Natural killer cell (primary cell): ENCODE results near the gene AOX1. TPM values are rescaled to one million over a fixed set of nuclear protein-coding genes. Genes with fewer than 3 reads are reported as not detected.

Source experiments
- ATAC-seq, 3 donors: fragments of 150-1000 bp in 2 of 3; fragments of 200-7000 bp in 1 of 3; cut with Tn5 transposase; 1 replicate in 1 of 3; 2 replicates in 2 of 3; pipeline ENCODE4 v1.10.0; 2021; ENCODE audit warnings: mild to moderate bottlenecking in 2 of 3, moderate library complexity in 2 of 3
- DNase-seq, 2 donors: peaks; one replicate each; pipeline versions ENCODE4 v3.0.0 to v3.0.0-alpha.2; 2013 to 2021; ENCODE audit warnings: mixed read lengths in 1 of 2
- H3K27ac ChIP-seq: one replicate; pipeline ENCODE4 v1.5.1; 2013; ENCODE audit warnings: mild to moderate bottlenecking, low read length
- H3K27me3 ChIP-seq: one replicate; pipeline ENCODE4 v1.6.1; 2013; ENCODE audit warnings: low read length; ENCODE audit not compliant: control insufficient read depth, insufficient read depth
- H3K36me3 ChIP-seq: one replicate; pipeline ENCODE4 v1.6.1; 2013; ENCODE audit warnings: low read length; ENCODE audit not compliant: control insufficient read depth, insufficient read depth
- H3K4me1 ChIP-seq: one replicate; pipeline ENCODE4 v1.6.1; 2013; ENCODE audit warnings: low read length; ENCODE audit not compliant: control insufficient read depth, insufficient read depth
- H3K4me3 ChIP-seq: one replicate; pipeline ENCODE4 v1.5.1; 2013; ENCODE audit warnings: low read length
- H3K9me3 ChIP-seq: one replicate; pipeline ENCODE4 v1.6.1; 2013; ENCODE audit warnings: low read length; ENCODE audit not compliant: control insufficient read depth, insufficient read depth
- H3K27ac Mint-ChIP-seq, 2 donors: one replicate each; pipeline ENCODE4 v1.8.0; 2022; ENCODE audit warnings: mild to moderate bottlenecking in 2 of 2, mixed read lengths in 2 of 2, moderate library complexity in 1 of 2
- H3K27me3 Mint-ChIP-seq, 2 donors: one replicate each; pipeline ENCODE4 v1.8.0; 2022; ENCODE audit warnings: low read depth in 2 of 2, mixed read lengths in 2 of 2
- H3K36me3 Mint-ChIP-seq: one replicate; pipeline ENCODE4 v1.8.0; 2022; ENCODE audit warnings: mixed read lengths
- H3K4me1 Mint-ChIP-seq, 2 donors: one replicate each; pipeline ENCODE4 v1.8.0; 2022; ENCODE audit warnings: mixed read lengths in 2 of 2
- H3K4me3 Mint-ChIP-seq: one replicate; pipeline ENCODE4 v1.8.0; 2022; ENCODE audit warnings: mild to moderate bottlenecking, moderate library complexity, mixed read lengths
- H3K9me3 Mint-ChIP-seq, 2 donors: one replicate each; pipeline ENCODE4 v1.8.0; 2022; ENCODE audit warnings: mixed read lengths in 2 of 2
- WGBS: methylation state at CpG from one replicate; pipeline ENCODE4 v1.1.7; 2013; ENCODE audit warnings: missing lambda C conversion rate; ENCODE audit not compliant: insufficient coverage; 5-methylcytosine and 5-hydroxymethylcytosine counted together
- intact Hi-C: fragments of 100-400 bp; cut with micrococcal nuclease; formaldehyde crosslinking; loops from one replicate; pipeline ENCODE4 v1.14.2; 2022
- total RNA-seq, 4 donors: library from RNA; stranded (reverse); fragments of 120-200 nt in 1 of 4; gene quantifications; one replicate each; pipeline versions ENCODE4 v1.2.3 to v1.2.4, GENCODE V29; 2013 to 2022
- TF ChIP-seq, protein P1 (sequence below): fragments of 200-600 bp; IDR thresholded peaks from one replicate; pipeline ENCODE4 v1.8.0; 2022; ENCODE audit warnings: antibody characterized with exemption

The AOX1 gene
- total RNA-seq, 3 donors from 2014 or later (not counting 1 experiment from before 2014, with no cell fraction given), result not detected

DNA sequence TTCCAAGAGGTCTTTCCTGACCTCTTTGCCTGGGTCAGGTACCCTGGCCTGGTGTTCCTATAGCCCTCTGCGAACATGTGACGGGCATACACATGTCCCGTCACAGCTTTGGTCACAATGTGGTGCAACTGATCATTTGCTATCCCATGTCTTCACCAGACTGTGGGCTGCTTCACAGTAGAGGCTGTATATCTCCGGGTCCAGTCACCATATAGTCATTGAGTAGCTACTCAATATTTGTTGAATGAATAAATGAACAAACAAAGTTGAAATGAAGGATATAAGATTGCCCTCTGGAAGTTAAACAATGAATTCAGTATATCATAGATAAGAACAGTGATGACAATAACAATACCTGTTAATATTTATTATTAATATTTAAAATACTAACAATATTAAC lies 16.8 kb downstream of the AOX1 start:
- Histone ChIP-seq H3K36me3 (no peaks in the 10 kb centered on the region), H3K27me3 (peaks cover 2% of the 10 kb centered on the region), H3K27ac (no peak overlapping the region), H3K4me3 (no peak overlapping the region), H3K9me3 (no peaks in the 10 kb centered on the region), H3K4me1 (no peaks in the 10 kb centered on the region)
- Mint-ChIP-seq H3K4me3 (no peak overlapping the region), H3K27me3 (peaks cover 13 to 14% of the 10 kb centered on the region in 2 donors), H3K27ac (no peak overlapping the region), H3K9me3 (peaks cover 0 to under 1% of the 10 kb centered on the region in 2 donors), H3K36me3 (no peaks in the 10 kb centered on the region), H3K4me1 (peaks cover 0 to 3% of the 10 kb centered on the region in 2 donors)
- intact Hi-C loops, result no loop called here
- ATAC-seq, result no peak
- DNase-seq, result no peak
- TF ChIP-seq, protein P1, sequence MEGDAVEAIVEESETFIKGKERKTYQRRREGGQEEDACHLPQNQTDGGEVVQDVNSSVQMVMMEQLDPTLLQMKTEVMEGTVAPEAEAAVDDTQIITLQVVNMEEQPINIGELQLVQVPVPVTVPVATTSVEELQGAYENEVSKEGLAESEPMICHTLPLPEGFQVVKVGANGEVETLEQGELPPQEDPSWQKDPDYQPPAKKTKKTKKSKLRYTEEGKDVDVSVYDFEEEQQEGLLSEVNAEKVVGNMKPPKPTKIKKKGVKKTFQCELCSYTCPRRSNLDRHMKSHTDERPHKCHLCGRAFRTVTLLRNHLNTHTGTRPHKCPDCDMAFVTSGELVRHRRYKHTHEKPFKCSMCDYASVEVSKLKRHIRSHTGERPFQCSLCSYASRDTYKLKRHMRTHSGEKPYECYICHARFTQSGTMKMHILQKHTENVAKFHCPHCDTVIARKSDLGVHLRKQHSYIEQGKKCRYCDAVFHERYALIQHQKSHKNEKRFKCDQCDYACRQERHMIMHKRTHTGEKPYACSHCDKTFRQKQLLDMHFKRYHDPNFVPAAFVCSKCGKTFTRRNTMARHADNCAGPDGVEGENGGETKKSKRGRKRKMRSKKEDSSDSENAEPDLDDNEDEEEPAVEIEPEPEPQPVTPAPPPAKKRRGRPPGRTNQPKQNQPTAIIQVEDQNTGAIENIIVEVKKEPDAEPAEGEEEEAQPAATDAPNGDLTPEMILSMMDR, result no peak
- WGBS, result 96% methylated on average over 3 of the region's 4 CpGs

DNA sequence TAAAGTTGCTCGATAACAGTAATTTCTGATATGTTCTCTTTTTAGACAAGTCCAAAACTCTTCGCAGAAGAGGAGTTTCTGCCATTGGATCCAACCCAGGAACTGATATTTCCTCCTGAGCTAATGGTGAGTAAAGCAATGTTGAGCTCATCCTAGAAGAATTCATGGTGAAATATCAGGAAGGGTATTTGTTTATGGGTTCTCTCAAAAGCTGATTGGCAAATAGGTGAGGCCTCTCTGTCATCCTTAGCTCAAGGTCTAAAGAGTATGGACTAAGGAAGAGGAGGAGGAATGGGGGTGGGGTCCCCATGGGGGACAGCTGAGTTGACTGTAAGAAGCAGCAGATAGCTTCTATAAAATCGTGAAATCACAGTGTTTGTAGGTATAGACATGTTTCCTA lies 18.2 kb downstream of the AOX1 start:
- H3K36me3 Mint-ChIP-seq, result no peaks in the 10 kb centered on the region
- H3K4me3 ChIP-seq, result no peak overlapping the region
- no peak for DNase-seq
- H3K9me3 Mint-ChIP-seq, result peaks cover 0 to 2% of the 10 kb centered on the region in 2 donors
- ATAC-seq, result no peak
- H3K27ac ChIP-seq, result no peak overlapping the region
- no peak overlapping the region for H3K27ac Mint-ChIP-seq
- intact Hi-C loops, result no loop called here
- peaks cover 0 to 3% of the 10 kb centered on the region in 2 donors for H3K4me1 Mint-ChIP-seq
- no peaks in the 10 kb centered on the region for H3K4me1 ChIP-seq
- H3K4me3 Mint-ChIP-seq, result no peak overlapping the region
- H3K9me3 ChIP-seq, result no peaks in the 10 kb centered on the region
- 68% methylated on average over 3 of the region's 3 CpGs for WGBS
- TF ChIP-seq, protein P1, result no peak
- no peaks in the 10 kb centered on the region for H3K36me3 ChIP-seq
- H3K27me3 Mint-ChIP-seq, result peaks cover 12 to 14% of the 10 kb centered on the region in 2 donors
- peaks cover 2% of the 10 kb centered on the region for H3K27me3 ChIP-seq

DNA sequence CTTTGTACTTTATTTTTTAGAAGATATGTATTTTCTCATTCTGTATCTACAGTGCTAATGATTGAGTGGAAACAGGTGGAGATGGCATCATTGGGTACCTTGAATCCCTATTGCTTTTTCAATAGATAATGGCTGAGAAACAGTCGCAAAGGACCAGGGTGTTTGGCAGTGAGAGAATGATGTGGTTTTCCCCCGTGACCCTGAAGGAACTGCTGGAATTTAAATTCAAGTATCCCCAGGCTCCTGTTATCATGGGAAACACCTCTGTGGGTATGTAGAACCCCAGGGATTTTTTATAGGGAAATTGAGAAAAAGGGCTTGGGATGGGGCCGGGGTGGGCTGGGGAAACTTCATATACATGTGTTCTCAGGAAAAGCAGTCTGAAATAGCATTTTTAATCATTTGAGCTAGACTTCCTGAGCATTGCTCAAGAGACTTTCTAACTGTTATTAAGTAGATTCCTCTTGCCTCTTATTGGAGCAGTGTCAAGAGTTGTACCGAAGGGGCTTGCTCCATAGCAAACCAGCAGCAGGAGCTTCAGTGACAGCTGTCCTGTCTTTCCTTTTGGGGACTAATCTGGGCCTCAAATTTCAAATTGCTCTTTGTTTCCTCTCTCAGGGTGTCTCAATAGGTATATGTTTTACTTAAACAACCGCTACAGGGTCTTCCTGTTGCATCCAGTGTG lies 18.9 kb downstream of the AOX1 start:
- Histone ChIP-seq H3K4me3 (no peak overlapping the region), H3K9me3 (no peaks in the 10 kb centered on the region), H3K27me3 (no peaks in the 10 kb centered on the region), H3K4me1 (no peaks in the 10 kb centered on the region), H3K36me3 (no peaks in the 10 kb centered on the region), H3K27ac (no peak overlapping the region)
- intact Hi-C loops, result no loop called here
- no peak for ATAC-seq
- 78% methylated on average over 5 of the region's 5 CpGs for WGBS
- Mint-ChIP-seq H3K36me3 (no peaks in the 10 kb centered on the region), H3K27ac (no peak overlapping the region), H3K27me3 (peaks cover 12 to 14% of the 10 kb centered on the region in 2 donors), H3K4me1 (peaks cover 0 to 3% of the 10 kb centered on the region in 2 donors), H3K9me3 (peaks cover 0 to 2% of the 10 kb centered on the region in 2 donors), H3K4me3 (no peak overlapping the region)
- no peak for DNase-seq
- TF ChIP-seq, protein P1, result no peak
